Endothelial cell of umbilical vein (primary cell): Measurements from ENCODE around the gene EFHC1. TPM values are rescaled to one million over a fixed set of nuclear protein-coding genes. Genes with fewer than 3 reads are reported as not detected.

Experiments used
- BruUV-seq: library from RNA; stranded (reverse); fragments of 400-500 nt; replicated peaks from 2 replicates; lab custom pipeline; 2021; lab: Mats Ljungman, UMichigan
- CTCF ChIA-PET: fragments of 300-600, 350-600 bp; sonication (Branson Sonifier 250); formaldehyde crosslinking; loops from one replicate; lab custom pipeline; 2021; ENCODE audit warnings: antibody characterized with exemption, inconsistent platforms; lab: Charles Lee
- POLR2A ChIA-PET: fragments of 300-600, 350-600 bp; sonication (Branson Sonifier 250); formaldehyde crosslinking; loops from one replicate; lab custom pipeline; 2021; ENCODE audit warnings: antibody characterized with exemption, inconsistent platforms; lab: Charles Lee
- DNase-seq: peaks from one replicate; pipeline ENCODE4 v3.0.0-alpha.2; 2011; ENCODE audit warnings: low read depth, low spot score
- FAIRE-seq: peaks from 2 replicates; lab custom pipeline; 2011; peaks lifted over from hg19 to GRCh38; lab: Jason Lieb, UNC
- H2AFZ ChIP-seq: 2 replicates; pipeline ENCODE4 v1.6.0; 2012; ENCODE audit warnings: low read depth, low read length, control low read depth, inconsistent platforms
- H3K27ac ChIP-seq: 2 replicates; pipeline ENCODE4 v1.5.1; 2011; ENCODE audit warnings: low read depth, mild to moderate bottlenecking, control low read depth, low read length, moderate library complexity; ENCODE audit not compliant: insufficient read depth
- H3K27me3 ChIP-seq, 2 experiments: 2 replicates each; pipeline versions ENCODE4 v1.6.0 to v1.6.1; 2011; ENCODE audit warnings: low read length in 2 of 2, mixed read lengths in 1 of 2; ENCODE audit not compliant: control insufficient read depth in 2 of 2, insufficient read depth in 2 of 2
- H3K36me3 ChIP-seq, 2 experiments: 2 replicates in 1 of 2; 3 replicates in 1 of 2; pipeline ENCODE4 v1.5.1; 2011; ENCODE audit warnings: low read length in 2 of 2, mild to moderate bottlenecking in 1 of 2, moderate library complexity in 1 of 2; ENCODE audit not compliant: control insufficient read depth in 2 of 2, insufficient read depth in 2 of 2; ENCODE audit errors: extremely low read depth in 1 of 2
- H3K4me1 ChIP-seq: 3 replicates; pipeline ENCODE4 v1.5.1; 2011; ENCODE audit warnings: mild to moderate bottlenecking, low read length; ENCODE audit not compliant: control insufficient read depth, insufficient read depth; ENCODE audit errors: extremely low read depth
- H3K4me2 ChIP-seq: 2 replicates; pipeline ENCODE4 v1.6.1; 2011; ENCODE audit warnings: low read length, control low read depth, mixed read lengths; ENCODE audit not compliant: insufficient read depth
- H3K4me3 ChIP-seq, 3 experiments: fragments of 200-600 bp in 1 of 3; sonication (generic), shearing (Covaris generic) in 1 of 3; replicated peaks in 1 of 3; 2 replicates each; pipeline ENCODE4 v1.5.1; 2011 to 2016; ENCODE audit warnings: control low read depth in 3 of 3, low read length in 3 of 3, mild to moderate bottlenecking in 2 of 3, inconsistent platforms in 1 of 3, low read depth in 1 of 3, moderate library complexity in 1 of 3; ENCODE audit not compliant: insufficient read depth in 1 of 3
- H3K79me2 ChIP-seq: 2 replicates; pipeline ENCODE4 v1.6.0; 2012; ENCODE audit warnings: low read length, inconsistent platforms; ENCODE audit not compliant: control insufficient read depth, insufficient read depth
- H3K9ac ChIP-seq: replicated peaks from 2 replicates; pipeline ENCODE3; 2011; ENCODE audit warnings: low read length, control low read depth; ENCODE audit not compliant: insufficient read depth; ENCODE audit errors: extremely low read depth
- H3K9me1 ChIP-seq: replicated peaks from 3 replicates; pipeline ENCODE4 v1.6.0; 2011; ENCODE audit warnings: mild to moderate bottlenecking, low read length; ENCODE audit not compliant: control insufficient read depth, insufficient read depth; ENCODE audit errors: extremely low read depth
- H3K9me3 ChIP-seq: replicated peaks from 2 replicates; pipeline ENCODE4 v1.5.1; 2012; ENCODE audit warnings: low read length, inconsistent platforms; ENCODE audit not compliant: control insufficient read depth, insufficient read depth
- H4K20me1 ChIP-seq: replicated peaks from 2 replicates; pipeline ENCODE3; 2011; ENCODE audit warnings: mild to moderate bottlenecking, low read length; ENCODE audit not compliant: control insufficient read depth, insufficient read depth; ENCODE audit errors: extremely low read depth
- CTCF ChIP-seq, 2 donors: IDR thresholded peaks; 1 replicate in 1 of 2; 2 replicates in 1 of 2; pipeline ENCODE4 v1.5.1; 2011; ENCODE audit warnings: low read length in 2 of 2, mild to moderate bottlenecking in 2 of 2, moderate library complexity in 2 of 2, control low read depth in 1 of 2, inconsistent platforms in 1 of 2, low read depth in 1 of 2; ENCODE audit not compliant: insufficient read depth in 1 of 2; ENCODE audit errors: extremely low read depth in 1 of 2
- EZH2 ChIP-seq: IDR thresholded peaks from 2 replicates; pipeline ENCODE4 v1.6.1; 2012; ENCODE audit warnings: borderline replicate concordance, low read depth, mild to moderate bottlenecking, moderate library complexity, low read length, inconsistent platforms; ENCODE audit not compliant: severe bottlenecking
- FOS ChIP-seq: IDR thresholded peaks from 2 replicates; pipeline ENCODE4 v1.6.1; 2011; ENCODE audit warnings: mild to moderate bottlenecking, low read length, moderate library complexity, borderline replicate concordance; ENCODE audit not compliant: insufficient read depth
- GATA2 ChIP-seq: IDR thresholded peaks from 2 replicates; pipeline ENCODE4 v1.7.0; 2011; ENCODE audit warnings: low read depth, mild to moderate bottlenecking, moderate library complexity, mixed read lengths, low read length; ENCODE audit not compliant: insufficient read length, insufficient read depth
- JUN ChIP-seq: IDR thresholded peaks from 2 replicates; pipeline ENCODE4 v1.6.1; 2011; ENCODE audit warnings: borderline replicate concordance, low read depth; ENCODE audit not compliant: insufficient read length, insufficient read depth
- MAX ChIP-seq: IDR thresholded peaks from 2 replicates; pipeline ENCODE4 v1.6.1; 2011; ENCODE audit not compliant: insufficient read depth, insufficient read length
- MYC ChIP-seq: IDR thresholded peaks from one replicate; pipeline ENCODE4 v1.6.1; 2011; ENCODE audit warnings: mild to moderate bottlenecking, low read depth, low read length
- POLR2A ChIP-seq: IDR thresholded peaks from 2 replicates; pipeline ENCODE4 v1.6.1; 2012; ENCODE audit warnings: low read depth, mild to moderate bottlenecking, control low read depth, low read length
- POLR2AphosphoS5 ChIP-seq: IDR thresholded peaks from 2 replicates; pipeline ENCODE4 v1.6.1; 2012; ENCODE audit warnings: low read depth, mild to moderate bottlenecking, control low read depth, low read length, moderate library complexity; ENCODE audit not compliant: insufficient read depth
- dilution Hi-C: fragments of 300-500 bp; cut with MboI; formaldehyde crosslinking; loops from one replicate; pipeline ENCODE4 v1.15.0; 2019; ENCODE audit warnings: low sequenced_read_pairs; ENCODE audit not compliant: extremely low pct_ligation_motif_present
- intact Hi-C: fragments of 100-400 bp; cut with micrococcal nuclease; formaldehyde crosslinking; loops from one replicate; pipeline ENCODE4 v1.10.0; 2022
- polyA plus RNA-seq, 4 experiments: library from polyadenylated mRNA; depleted of rRNA in 3 of 4; stranded (reverse) in 3 of 4; unstranded in 1 of 4; fragments of >200 nt; gene quantifications; 2 replicates each; pipeline versions ENCODE4 v1.2.1 to v1.2.3, GENCODE V29; 2011 to 2012; ENCODE audit warnings: missing spikeins in 1 of 4
- total RNA-seq: library from RNA; stranded (reverse); gene quantifications from 2 replicates; pipeline ENCODE4 v1.2.3, GENCODE V29; 2021

EFHC1 gene
- total and polyA plus RNA-seq, 2 donors (not counting 3 experiments of a cell fraction or from before 2014, with no cell fraction given), result 14.6 to 17.6 TPM

- Histone ChIP-seq H3K36me3 (peaks cover 19 to 22% of the 10 kb centered on the region in 2 experiments), H3K9ac (no peak overlapping the region), H3K27ac (no peak overlapping the region), H4K20me1 (no peaks in the 10 kb centered on the region), H3K4me2 (no peak overlapping the region), H3K9me1 (no peaks in the 10 kb centered on the region), H2AFZ (no peak overlapping the region), H3K4me3 (no peak overlapping the region), H3K4me1 (peaks cover 80% of the 10 kb centered on the region), H3K79me2 (peaks cover 21% of the 10 kb centered on the region), H3K27me3 (no peaks in the 10 kb centered on the region), H3K9me3 (no peaks in the 10 kb centered on the region)
- ChIA-PET CTCF (interaction anchor here (2.0 kb wide), 1 partner anchor 26 kb away, joined by 6 read pairs; no protein-coding TSS in a partner anchor), POLR2A (no interaction called here)
- no peak for FAIRE-seq
- dilution Hi-C loops, result no loop called here
- BruUV-seq, result no TSS peak
- intact Hi-C loops, result loop anchor here (10.0 kb wide), 1 partner anchor 481 kb away; the partner anchor contains the start of gene GSTA4
- no peak for DNase-seq
- TF ChIP-seq JUN, result no peak
- no peak for TF ChIP-seq MYC
- TF ChIP-seq POLR2A, result no peak
- no peak for TF ChIP-seq CTCF (IDR thresholded peaks at IDR 0.05; ENCODE audit: extremely low read depth in 1 of 2, insufficient read depth in 1 of 2, low read depth in 1 of 2, low read length in 2 of 2)
- TF ChIP-seq GATA2, result no peak
- no peak for TF ChIP-seq FOS
- TF ChIP-seq POLR2AphosphoS5, result no peak
- TF ChIP-seq EZH2, result no peak
- no peak for TF ChIP-seq MAX
Measured at GRCh38 chr6:52513896-52514295, 93.8 kb downstream of the EFHC1 start.
